ENCODE data around the gene TP53BP1.

- TF ChIP-seq, protein P1, sequence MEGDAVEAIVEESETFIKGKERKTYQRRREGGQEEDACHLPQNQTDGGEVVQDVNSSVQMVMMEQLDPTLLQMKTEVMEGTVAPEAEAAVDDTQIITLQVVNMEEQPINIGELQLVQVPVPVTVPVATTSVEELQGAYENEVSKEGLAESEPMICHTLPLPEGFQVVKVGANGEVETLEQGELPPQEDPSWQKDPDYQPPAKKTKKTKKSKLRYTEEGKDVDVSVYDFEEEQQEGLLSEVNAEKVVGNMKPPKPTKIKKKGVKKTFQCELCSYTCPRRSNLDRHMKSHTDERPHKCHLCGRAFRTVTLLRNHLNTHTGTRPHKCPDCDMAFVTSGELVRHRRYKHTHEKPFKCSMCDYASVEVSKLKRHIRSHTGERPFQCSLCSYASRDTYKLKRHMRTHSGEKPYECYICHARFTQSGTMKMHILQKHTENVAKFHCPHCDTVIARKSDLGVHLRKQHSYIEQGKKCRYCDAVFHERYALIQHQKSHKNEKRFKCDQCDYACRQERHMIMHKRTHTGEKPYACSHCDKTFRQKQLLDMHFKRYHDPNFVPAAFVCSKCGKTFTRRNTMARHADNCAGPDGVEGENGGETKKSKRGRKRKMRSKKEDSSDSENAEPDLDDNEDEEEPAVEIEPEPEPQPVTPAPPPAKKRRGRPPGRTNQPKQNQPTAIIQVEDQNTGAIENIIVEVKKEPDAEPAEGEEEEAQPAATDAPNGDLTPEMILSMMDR (IDR thresholded peaks at IDR 0.05) = no peak
- no peak for TF ChIP-seq POLR2A (IDR thresholded peaks at IDR 0.05)
Measured at GRCh38 chr15:43518197-43518761, 25.3 kb upstream of the TP53BP1 start.

Data from testis (tissue), 2 donors.